Measurements from ENCODE around the gene TPO.

DNA sequence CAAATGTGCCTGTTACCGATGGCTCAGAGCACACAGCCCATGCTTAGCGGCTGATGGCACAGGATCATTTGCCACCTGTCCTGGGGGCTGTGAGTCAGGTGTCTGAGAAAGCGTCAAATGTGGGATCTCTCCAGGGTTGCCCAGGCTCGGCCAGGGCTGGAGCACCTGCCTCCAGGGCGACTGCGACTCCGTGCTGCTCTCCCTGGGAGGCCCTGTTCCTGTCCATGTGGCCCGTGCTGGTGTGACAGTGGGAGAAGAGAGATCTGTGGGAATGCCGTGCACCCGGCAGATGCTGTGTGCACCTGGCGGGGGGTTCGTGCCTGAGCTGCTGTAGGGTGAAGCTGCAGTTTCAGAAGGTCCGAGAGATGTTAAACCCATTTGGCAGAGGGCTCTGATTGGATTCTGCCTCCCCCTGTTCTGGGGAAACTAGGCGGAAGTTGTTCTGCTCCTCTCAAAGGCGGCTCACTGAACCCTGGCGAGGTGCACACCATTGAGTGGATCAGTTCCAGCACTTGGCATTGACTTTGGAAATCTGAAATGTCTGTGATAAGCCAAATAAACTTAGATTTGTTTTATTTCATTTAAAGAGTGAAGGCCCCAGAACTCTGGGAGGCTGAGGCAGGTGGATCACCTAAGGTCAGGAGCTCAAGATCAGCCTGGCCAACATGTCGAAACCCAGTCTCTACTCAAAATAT is 34.7 kb upstream of the TPO start:
- TF ChIP-seq, protein P1, sequence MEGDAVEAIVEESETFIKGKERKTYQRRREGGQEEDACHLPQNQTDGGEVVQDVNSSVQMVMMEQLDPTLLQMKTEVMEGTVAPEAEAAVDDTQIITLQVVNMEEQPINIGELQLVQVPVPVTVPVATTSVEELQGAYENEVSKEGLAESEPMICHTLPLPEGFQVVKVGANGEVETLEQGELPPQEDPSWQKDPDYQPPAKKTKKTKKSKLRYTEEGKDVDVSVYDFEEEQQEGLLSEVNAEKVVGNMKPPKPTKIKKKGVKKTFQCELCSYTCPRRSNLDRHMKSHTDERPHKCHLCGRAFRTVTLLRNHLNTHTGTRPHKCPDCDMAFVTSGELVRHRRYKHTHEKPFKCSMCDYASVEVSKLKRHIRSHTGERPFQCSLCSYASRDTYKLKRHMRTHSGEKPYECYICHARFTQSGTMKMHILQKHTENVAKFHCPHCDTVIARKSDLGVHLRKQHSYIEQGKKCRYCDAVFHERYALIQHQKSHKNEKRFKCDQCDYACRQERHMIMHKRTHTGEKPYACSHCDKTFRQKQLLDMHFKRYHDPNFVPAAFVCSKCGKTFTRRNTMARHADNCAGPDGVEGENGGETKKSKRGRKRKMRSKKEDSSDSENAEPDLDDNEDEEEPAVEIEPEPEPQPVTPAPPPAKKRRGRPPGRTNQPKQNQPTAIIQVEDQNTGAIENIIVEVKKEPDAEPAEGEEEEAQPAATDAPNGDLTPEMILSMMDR (IDR thresholded peaks at IDR 0.05), result no peak
- TF ChIP-seq EZH2 (IDR thresholded peaks at IDR 0.05) (no peak), EZH2phosphoT487 (IDR thresholded peaks at IDR 0.05) (no peak)
